SU-DHL-6 (cell line): ENCODE data around the gene MANSC4.

Experiments
- H2AFZ ChIP-seq: fragments of 200-600 bp; sonication (generic); 2 replicates; pipeline ENCODE4 v1.6.1; 2014; ENCODE audit warnings: low read depth, mild to moderate bottlenecking, moderate library complexity, mixed read lengths, antibody characterized with exemption, low read length; ENCODE audit not compliant: severe bottlenecking
- H3F3A ChIP-seq: fragments of 200-600 bp; shearing (Covaris generic); 2 replicates; pipeline ENCODE4 v1.6.0; 2016; ENCODE audit warnings: antibody characterized with exemption, mild to moderate bottlenecking; ENCODE audit not compliant: insufficient read depth
- H3K27ac ChIP-seq: fragments of 200-600 bp; sonication (generic); 2 replicates; pipeline ENCODE4 v1.5.1; 2016; ENCODE audit warnings: low read depth, mild to moderate bottlenecking, low read length, moderate library complexity, mixed read lengths
- H3K27me3 ChIP-seq: fragments of 200-600 bp; sonication (generic), shearing (Covaris generic); 2 replicates; pipeline ENCODE4 v1.6.0; 2014; ENCODE audit warnings: mild to moderate bottlenecking, low read length
- H3K36me3 ChIP-seq: fragments of 200-600 bp; sonication (generic); 2 replicates; pipeline ENCODE4 v1.6.1; 2014; ENCODE audit warnings: mild to moderate bottlenecking, low read length, mixed read lengths
- H3K4me2 ChIP-seq: fragments of 300-600, 200-600 bp; shearing (Covaris generic), sonication (generic); 2 replicates; pipeline ENCODE4 v1.6.0; 2014; ENCODE audit warnings: low read length, low read depth, mild to moderate bottlenecking; ENCODE audit not compliant: poor library complexity, severe bottlenecking
- H3K4me3 ChIP-seq: fragments of 200-600 bp; sonication (generic); 2 replicates; pipeline ENCODE4 v1.5.1; 2014; ENCODE audit warnings: antibody characterized with exemption, low read length, mild to moderate bottlenecking, mixed read lengths; ENCODE audit not compliant: insufficient read depth, poor library complexity, severe bottlenecking
- H3K79me2 ChIP-seq: fragments of 200-600 bp; sonication (generic); 2 replicates; pipeline ENCODE4 v1.6.1; 2014; ENCODE audit warnings: mild to moderate bottlenecking, low read length, moderate library complexity; ENCODE audit not compliant: insufficient read depth
- H3K9ac ChIP-seq: fragments of 200-600 bp; sonication (generic); 2 replicates; pipeline ENCODE4 v1.7.0; 2014; ENCODE audit warnings: mild to moderate bottlenecking, low read length
- H3K9me2 ChIP-seq: fragments of 200-600 bp; sonication (generic); replicated peaks from 2 replicates; pipeline ENCODE4 v1.6.1; 2014; ENCODE audit warnings: low read length; ENCODE audit not compliant: insufficient read depth
- H3K9me3 ChIP-seq: fragments of 200-600 bp; sonication (generic); 2 replicates; pipeline ENCODE4 v1.6.1; 2014; ENCODE audit warnings: low read length, mixed read lengths; ENCODE audit not compliant: insufficient read depth
- H4K20me1 ChIP-seq: fragments of 200-600 bp; sonication (generic); 2 replicates; pipeline ENCODE4 v1.6.1; 2014; ENCODE audit warnings: low read depth, mild to moderate bottlenecking, antibody characterized with exemption, low read length, moderate library complexity, mixed read lengths
- CTCF ChIP-seq: fragments of 200-600 bp; sonication (generic); IDR thresholded peaks from one replicate; pipeline ENCODE4 v1.5.1; 2017; ENCODE audit warnings: antibody characterized with exemption, mild to moderate bottlenecking, low read length, moderate library complexity; ENCODE audit not compliant: insufficient read depth, poor library complexity, severe bottlenecking
- EZH2phosphoT487 ChIP-seq: fragments of 200-600 bp; sonication (generic), shearing (Covaris generic); conservative IDR thresholded peaks from 2 replicates; pipeline ENCODE4 v1.6.1; 2018; ENCODE audit warnings: mild to moderate bottlenecking, antibody characterized with exemption, low read length, moderate library complexity, mixed read lengths

MANSC4 gene

GRCh38 chr12:27812502-27812901 is 32.5 kb upstream of the MANSC4 start:
- H3K36me3 ChIP-seq: no peaks in the 10 kb centered on the region
- H3K27me3 ChIP-seq: no peaks in the 10 kb centered on the region
- H3K79me2 ChIP-seq: no peaks in the 10 kb centered on the region
- no peaks in the 10 kb centered on the region for H3F3A ChIP-seq
- H3K4me3 ChIP-seq: no peak overlapping the region
- no peaks in the 10 kb centered on the region for H4K20me1 ChIP-seq
- no peak for TF ChIP-seq CTCF
- TF ChIP-seq EZH2phosphoT487: no peak
- no peak overlapping the region for H3K27ac ChIP-seq
- H3K9me2 ChIP-seq: no peaks in the 10 kb centered on the region; the same call in 1 of the 2 replicates
- H3K9me3 ChIP-seq: no peaks in the 10 kb centered on the region
- no peak overlapping the region for H3K4me2 ChIP-seq
- H3K9ac ChIP-seq: no peak overlapping the region
- H2AFZ ChIP-seq: no peak overlapping the region

GRCh38 chr12:27810756-27811155 is 30.7 kb upstream of the MANSC4 start:
- H3K4me2 ChIP-seq: no peak overlapping the region
- no peak for TF ChIP-seq CTCF
- TF ChIP-seq EZH2phosphoT487: no peak
- H3F3A ChIP-seq: no peaks in the 10 kb centered on the region
- no peaks in the 10 kb centered on the region for H3K79me2 ChIP-seq
- no peaks in the 10 kb centered on the region; the same call in 1 of the 2 replicates for H3K9me2 ChIP-seq
- H3K4me3 ChIP-seq: no peak overlapping the region
- H3K27me3 ChIP-seq: no peaks in the 10 kb centered on the region
- no peak overlapping the region for H3K9ac ChIP-seq
- H3K9me3 ChIP-seq: no peaks in the 10 kb centered on the region
- H4K20me1 ChIP-seq: no peaks in the 10 kb centered on the region
- H3K27ac ChIP-seq: no peak overlapping the region
- H2AFZ ChIP-seq: no peak overlapping the region
- no peaks in the 10 kb centered on the region for H3K36me3 ChIP-seq

GRCh38 chr12:27808841-27809240 is 28.8 kb upstream of the MANSC4 start:
- H3K9me2 ChIP-seq: no peaks in the 10 kb centered on the region; the same call in 1 of the 2 replicates
- TF ChIP-seq CTCF (no peak), EZH2phosphoT487 (no peak)

More at GRCh38 chr12:27808841-27809240, 28.8 kb upstream of the MANSC4 start:
- Histone ChIP-seq H3K4me3 (no peak overlapping the region), H4K20me1 (no peaks in the 10 kb centered on the region), H2AFZ (no peak overlapping the region), H3K79me2 (no peaks in the 10 kb centered on the region), H3K27ac (no peak overlapping the region), H3K9me3 (no peaks in the 10 kb centered on the region), H3K9ac (no peak overlapping the region), H3F3A (no peaks in the 10 kb centered on the region), H3K27me3 (no peaks in the 10 kb centered on the region), H3K4me2 (no peak overlapping the region), H3K36me3 (no peaks in the 10 kb centered on the region)
